ENCODE measurements around the gene ADCY1.

ADCY1 gene

GRCh38 chr7:45624392-45624760, 50.2 kb downstream of the ADCY1 start:
- no peak for DNase-seq (ENCODE audit: low read depth, low spot score)

DNA sequence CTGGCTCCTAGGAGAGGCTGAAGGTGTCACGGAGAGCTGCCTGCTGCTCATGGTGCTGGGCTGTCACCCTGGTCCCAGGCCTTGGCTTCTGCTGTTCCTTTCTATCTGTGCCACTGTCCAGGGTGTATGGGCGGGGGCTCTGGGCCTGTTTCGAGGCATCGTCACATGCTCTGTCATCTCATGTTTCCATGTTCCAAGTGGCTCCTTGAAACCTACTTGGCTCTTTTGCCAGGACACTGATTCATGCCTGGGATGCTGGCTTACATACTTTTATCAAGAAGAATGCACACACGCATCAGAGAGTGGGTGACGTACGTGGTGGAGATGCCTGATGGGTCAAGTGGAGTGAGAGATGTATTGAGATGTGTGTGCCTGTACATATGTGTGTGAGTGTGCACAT, 50.9 kb downstream of the ADCY1 start:
- DNase-seq (ENCODE audit: low read depth, low spot score) = no peak

GRCh38 chr7:45625714-45626440, 51.7 kb downstream of the ADCY1 start:
- no peak for DNase-seq (ENCODE audit: low read depth, low spot score)

- no peak for DNase-seq (ENCODE audit: low read depth, low spot score)
These were observed 52.6 kb downstream of the ADCY1 start for GRCh38 chr7:45626441-45627430.

- no peak for DNase-seq (ENCODE audit: low read depth, low spot score)
These were observed 53.7 kb downstream of the ADCY1 start for GRCh38 chr7:45627691-45628456.

- no peak for DNase-seq (ENCODE audit: low read depth, low spot score)
These were observed 57.4 kb downstream of the ADCY1 start for GRCh38 chr7:45631569-45631968.

DNA sequence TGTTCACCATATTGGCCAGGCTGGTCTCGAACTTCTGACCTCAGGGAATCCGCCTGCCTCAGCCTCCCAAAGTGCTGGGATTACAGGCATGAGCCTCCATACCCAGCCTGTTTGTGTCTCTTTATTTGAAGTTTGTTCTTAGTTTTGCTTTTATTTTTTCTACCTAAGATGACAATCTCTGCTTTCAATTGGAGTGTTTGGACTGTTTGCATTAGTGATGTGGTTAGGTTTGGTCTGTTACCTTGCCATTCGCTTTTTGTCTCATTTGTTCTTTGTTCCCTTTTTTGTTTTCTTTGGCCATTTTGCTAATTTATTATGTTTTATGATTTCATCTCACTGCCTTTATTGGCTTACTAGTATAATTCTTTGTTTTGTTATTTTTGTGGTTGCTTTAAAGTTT, 62.6 kb downstream of the ADCY1 start:
- no peak for DNase-seq (ENCODE audit: low read depth, low spot score)

DNA sequence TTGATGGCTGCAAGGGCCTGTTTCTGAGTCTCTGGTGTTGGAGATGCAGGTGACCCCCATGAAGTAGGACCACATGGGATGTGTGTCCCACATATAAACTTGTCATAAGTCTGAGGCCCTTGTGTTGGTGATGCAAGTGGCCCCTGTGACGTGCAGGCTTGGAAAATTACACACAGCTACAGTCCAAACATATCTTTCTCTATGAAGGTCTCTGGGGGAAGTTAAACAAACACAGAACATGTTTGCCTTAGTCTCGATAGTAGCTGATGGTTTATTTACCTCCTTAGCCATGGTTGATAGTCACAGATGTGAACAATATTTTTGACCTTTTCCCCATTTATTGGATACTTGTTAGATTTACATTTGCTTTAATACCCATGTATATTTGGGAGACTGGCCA, 64.7 kb downstream of the ADCY1 start:
- no peak for DNase-seq (ENCODE audit: low read depth, low spot score)

GRCh38 chr7:45642044-45642443, 67.9 kb downstream of the ADCY1 start:
- no peak for DNase-seq (ENCODE audit: low read depth, low spot score)

DNA sequence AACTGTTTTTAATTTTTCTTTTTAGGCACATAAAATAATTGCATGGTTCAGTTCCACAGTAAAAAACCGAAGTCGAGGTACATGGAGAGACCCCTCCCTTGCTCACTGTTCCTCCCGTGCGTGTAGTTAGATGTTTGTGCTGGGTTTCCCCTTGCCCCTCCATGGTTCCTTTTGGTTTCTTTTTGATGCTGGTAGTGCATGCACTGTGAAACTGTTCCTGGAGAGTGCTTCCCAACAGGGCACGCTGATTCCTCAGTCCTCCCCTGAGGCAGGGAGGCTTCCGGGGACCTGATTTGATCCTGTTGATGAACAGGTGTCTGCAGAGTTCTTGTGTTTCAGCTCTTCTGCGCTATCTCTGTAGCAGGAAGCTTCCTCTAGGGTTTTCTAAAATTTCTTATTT, 69.5 kb downstream of the ADCY1 start:
- DNase-seq (ENCODE audit: low read depth, low spot score) = no peak

- DNase-seq (ENCODE audit: low read depth, low spot score) = no peak
These were observed 70.1 kb downstream of the ADCY1 start for GRCh38 chr7:45644237-45644636.

- no peak for DNase-seq (ENCODE audit: low read depth, low spot score)
These were observed 71.2 kb downstream of the ADCY1 start for GRCh38 chr7:45645141-45645969.

DNA sequence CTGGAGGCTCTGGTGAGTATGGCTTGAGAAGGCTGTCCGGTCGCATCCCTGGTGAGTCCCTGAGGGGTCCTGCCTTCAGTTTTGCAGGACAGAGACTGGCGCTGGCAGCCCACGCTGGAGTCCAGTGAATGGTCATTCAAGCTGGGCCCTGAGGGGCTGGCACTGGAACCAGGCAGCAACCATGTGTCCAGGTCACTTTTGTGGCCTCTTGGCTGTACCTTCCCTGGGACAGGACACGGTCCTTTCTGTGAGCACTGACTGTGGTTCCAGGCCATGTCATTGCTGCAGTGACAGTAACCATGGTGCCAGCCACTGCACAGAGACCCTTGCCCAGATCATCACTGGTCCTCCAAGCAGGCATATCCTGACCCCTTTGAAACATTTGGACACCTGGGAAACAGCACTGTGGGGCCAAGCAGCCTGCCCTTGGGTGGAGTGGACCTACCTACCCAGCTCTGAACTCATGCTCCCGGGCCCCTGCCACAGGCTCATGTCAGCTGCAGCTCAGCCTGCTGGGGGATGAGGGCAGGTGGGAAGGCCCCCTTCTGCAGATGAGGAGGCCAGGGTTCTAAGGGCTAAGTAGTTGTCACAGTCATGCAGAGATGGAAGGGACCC, 72.1 kb downstream of the ADCY1 start:
- DNase-seq (ENCODE audit: low read depth, low spot score) = no peak

- DNase-seq (ENCODE audit: low read depth, low spot score) = no peak
These were observed 73.0 kb downstream of the ADCY1 start for GRCh38 chr7:45646996-45647825.

DNA sequence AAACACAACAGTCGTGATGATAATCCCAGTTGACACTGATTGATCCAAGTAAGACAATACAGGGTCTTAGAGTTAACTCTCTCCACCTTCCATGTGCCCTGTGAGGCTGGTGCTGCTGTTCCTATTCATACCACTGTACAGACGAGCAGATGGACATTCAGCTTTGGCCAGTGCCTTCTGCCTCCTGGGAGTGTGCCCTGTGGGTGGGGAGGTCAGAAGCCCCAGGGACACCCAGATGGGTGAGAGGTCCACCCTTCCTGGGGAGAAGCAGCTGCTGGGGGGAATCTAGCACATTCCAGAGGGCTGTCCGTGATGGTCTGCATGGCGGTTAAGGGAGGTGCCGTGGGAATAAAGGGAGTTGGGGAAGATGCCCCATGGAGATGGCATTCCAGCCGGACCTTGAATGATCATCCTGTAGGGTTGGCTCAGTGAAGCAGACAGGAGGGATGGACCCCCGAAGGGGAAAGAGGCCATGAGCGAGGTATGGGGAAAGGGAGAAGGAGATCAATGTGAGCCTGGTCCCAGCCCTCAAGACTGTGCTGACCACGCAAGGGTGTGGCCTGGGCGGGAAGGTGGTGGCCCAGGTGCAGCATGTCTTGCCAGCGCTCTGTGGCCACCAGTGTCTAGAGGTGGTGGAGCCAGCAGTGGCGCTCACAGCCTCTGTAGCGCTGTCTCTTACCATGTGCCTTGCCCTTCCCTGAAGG, 74.0 kb downstream of the ADCY1 start:
- no peak for DNase-seq (ENCODE audit: low read depth, low spot score)

- DNase-seq (ENCODE audit: low read depth, low spot score) = no peak
These were observed 74.5 kb downstream of the ADCY1 start for GRCh38 chr7:45648671-45648995.

DNA sequence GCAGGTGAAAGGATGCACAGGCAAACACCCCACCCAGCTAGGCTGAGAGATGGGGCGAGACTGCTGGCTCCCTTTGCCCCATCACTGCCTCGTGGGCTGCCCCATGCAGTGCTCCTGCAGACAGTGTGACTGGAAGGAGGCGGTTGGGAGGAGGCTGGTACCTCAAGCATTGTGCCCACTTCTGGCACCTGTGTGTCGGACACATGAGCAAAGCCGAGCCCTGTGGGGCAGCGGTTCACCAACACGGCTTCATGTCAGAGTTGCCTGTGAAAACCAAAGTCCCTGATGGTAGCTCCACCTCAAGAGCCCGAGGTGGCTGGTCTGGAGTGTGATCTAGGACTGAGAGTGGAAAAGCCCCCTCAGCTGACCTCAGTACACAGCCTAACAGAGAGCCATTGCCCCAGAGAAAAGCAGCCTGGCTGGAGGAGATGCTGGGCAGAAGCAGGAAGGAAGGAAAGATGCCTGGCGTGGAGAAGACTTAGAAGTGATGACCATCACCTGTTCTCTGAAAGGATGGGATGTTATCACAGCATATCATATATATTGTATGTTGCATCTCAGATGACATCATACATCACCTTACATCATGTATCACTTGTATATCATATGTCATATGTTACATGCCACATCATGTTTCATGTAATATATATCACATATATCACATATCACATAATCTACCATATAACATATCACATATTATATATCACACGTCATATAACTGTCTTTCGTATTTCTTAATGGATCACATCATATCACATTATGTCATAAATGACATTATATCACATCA, 75.6 kb downstream of the ADCY1 start:
- DNase-seq (ENCODE audit: low read depth, low spot score) = no peak

Measured in activated naive CD8-positive, alpha-beta T cell treated with anti-CD3 and anti-CD28 coated beads, Interleukin-2, amount 50 U/mL, for 16 hours (primary cell).